ENCODE results near the gene KRTAP5-7.

Gene KRTAP5-7

GRCh38 chr11:71568704-71569349 lies 41.8 kb downstream of the KRTAP5-7 start:
- TF ChIP-seq YY1 (IDR thresholded peaks at IDR 0.05; ENCODE audit: low read depth) (no peak), TEAD4 (IDR thresholded peaks at IDR 0.05) (no peak), RAD21 (IDR thresholded peaks at IDR 0.05; ENCODE audit: low read depth) (no peak), ZBTB7A (IDR thresholded peaks at IDR 0.05; ENCODE audit: low read depth) (no peak), MAX (IDR thresholded peaks at IDR 0.05) (no peak), EP300 (IDR thresholded peaks at IDR 0.05; ENCODE audit: borderline replicate concordance) (no peak), CEBPB (IDR thresholded peaks at IDR 0.05) (no peak), FOXM1 (IDR thresholded peaks at IDR 0.05; ENCODE audit: borderline replicate concordance, low read depth) (no peak), REST (IDR thresholded peaks at IDR 0.05; ENCODE audit: low read depth) (no peak), CREB1 (IDR thresholded peaks at IDR 0.05; ENCODE audit: low read depth) (no peak), NFIC (IDR thresholded peaks at IDR 0.05) (no peak), USF1 (IDR thresholded peaks at IDR 0.05) (no peak), TCF12 (IDR thresholded peaks at IDR 0.05; ENCODE audit: low read depth) (no peak), EGR1 (IDR thresholded peaks at IDR 0.05) (no peak)

- TF ChIP-seq CREB1 (IDR thresholded peaks at IDR 0.05; ENCODE audit: low read depth) (no peak), TEAD4 (IDR thresholded peaks at IDR 0.05) (no peak), ZBTB7A (IDR thresholded peaks at IDR 0.05; ENCODE audit: low read depth) (no peak), MAX (IDR thresholded peaks at IDR 0.05) (no peak), RAD21 (IDR thresholded peaks at IDR 0.05; ENCODE audit: low read depth) (no peak), CEBPB (IDR thresholded peaks at IDR 0.05) (no peak), YY1 (IDR thresholded peaks at IDR 0.05; ENCODE audit: low read depth) (no peak)
These were observed 45.7 kb downstream of the KRTAP5-7 start for GRCh38 chr11:71572811-71573210.

GRCh38 chr11:71574418-71574817 lies 47.4 kb downstream of the KRTAP5-7 start:
- TF ChIP-seq EGR1 (IDR thresholded peaks at IDR 0.05) (no peak), YY1 (IDR thresholded peaks at IDR 0.05; ENCODE audit: low read depth) (no peak), TEAD4 (IDR thresholded peaks at IDR 0.05) (no peak), TAF1 (IDR thresholded peaks at IDR 0.05; ENCODE audit: low read depth) (no peak), MAX (IDR thresholded peaks at IDR 0.05) (no peak), CREB1 (IDR thresholded peaks at IDR 0.05; ENCODE audit: low read depth) (no peak), FOXM1 (IDR thresholded peaks at IDR 0.05; ENCODE audit: borderline replicate concordance, low read depth) (no peak), REST (IDR thresholded peaks at IDR 0.05; ENCODE audit: low read depth) (no peak), EP300 (IDR thresholded peaks at IDR 0.05; ENCODE audit: borderline replicate concordance) (no peak), NFIC (IDR thresholded peaks at IDR 0.05) (no peak), CEBPB (IDR thresholded peaks at IDR 0.05) (no peak), TCF12 (IDR thresholded peaks at IDR 0.05; ENCODE audit: low read depth) (no peak), RAD21 (IDR thresholded peaks at IDR 0.05; ENCODE audit: low read depth) (no peak), ZBTB7A (IDR thresholded peaks at IDR 0.05; ENCODE audit: low read depth) (no peak)

GRCh38 chr11:71575723-71576424 lies 48.8 kb downstream of the KRTAP5-7 start:
- TF ChIP-seq RAD21 (IDR thresholded peaks at IDR 0.05; ENCODE audit: low read depth) (no peak), REST (IDR thresholded peaks at IDR 0.05; ENCODE audit: low read depth) (no peak), YY1 (IDR thresholded peaks at IDR 0.05; ENCODE audit: low read depth) (no peak), TAF1 (IDR thresholded peaks at IDR 0.05; ENCODE audit: low read depth) (no peak), NFIC (IDR thresholded peaks at IDR 0.05) (no peak), MAX (IDR thresholded peaks at IDR 0.05) (no peak), TEAD4 (IDR thresholded peaks at IDR 0.05) (no peak), EGR1 (IDR thresholded peaks at IDR 0.05) (no peak), USF1 (IDR thresholded peaks at IDR 0.05) (no peak), CREB1 (IDR thresholded peaks at IDR 0.05; ENCODE audit: low read depth) (no peak), EP300 (IDR thresholded peaks at IDR 0.05; ENCODE audit: borderline replicate concordance) (no peak), CEBPB (IDR thresholded peaks at IDR 0.05) (no peak), ZBTB7A (IDR thresholded peaks at IDR 0.05; ENCODE audit: low read depth) (no peak), TCF12 (IDR thresholded peaks at IDR 0.05; ENCODE audit: low read depth) (no peak), FOXM1 (IDR thresholded peaks at IDR 0.05; ENCODE audit: borderline replicate concordance, low read depth) (no peak)
